SK-N-SH (cell line): Measurements from ENCODE around the gene STRADB. TPM values are rescaled to one million over a fixed set of nuclear protein-coding genes. Genes with fewer than 3 reads are reported as not detected.

ENCODE experiments used
- CTCF ChIA-PET: fragments of 300-600, 350-600 bp; formaldehyde crosslinking; extraction: SDS; loops from one replicate; lab custom pipeline; 2021; lab: Yijun Ruan, JAX
- POLR2A ChIA-PET: fragments of 350-600 bp; sonication (Branson Sonifier 250); formaldehyde crosslinking; extraction: SDS; loops from one replicate; lab custom pipeline; 2020; ENCODE audit warnings: antibody characterized with exemption, inconsistent platforms; lab: Yijun Ruan, JAX
- DNase-seq: peaks from one replicate; pipeline ENCODE4 v3.0.0; 2012
- H2AFZ ChIP-seq: fragments of 200-600 bp; sonication (generic); 2 replicates; pipeline ENCODE4 v1.8.1; 2016; ENCODE audit warnings: antibody characterized with exemption, mild to moderate bottlenecking, low read depth
- H3F3A ChIP-seq: fragments of 200-600 bp; sonication (generic); replicated peaks from 2 replicates; pipeline ENCODE3; 2016; ENCODE audit warnings: antibody characterized with exemption, mild to moderate bottlenecking; ENCODE audit not compliant: insufficient read depth
- H3K27ac ChIP-seq, 2 experiments: fragments of 200-500 bp in 1 of 2; fragments of 200-600 bp in 1 of 2; sonication (Bioruptor generic) in 1 of 2; sonication (generic), shearing (Covaris generic) in 1 of 2; 2 replicates each; pipeline versions ENCODE4 v1.5.1 to v1.6.1; 2014 to 2016; ENCODE audit warnings: low read depth in 2 of 2, inconsistent platforms in 1 of 2, low read length in 1 of 2, mild to moderate bottlenecking in 1 of 2, mixed read lengths in 1 of 2
- H3K27me3 ChIP-seq: fragments of 200-600 bp; sonication (generic), shearing (Covaris generic); 2 replicates; pipeline ENCODE4 v1.6.1; 2016; ENCODE audit warnings: mixed run types; ENCODE audit not compliant: insufficient read depth
- H3K36me3 ChIP-seq, 2 experiments: fragments of 200-500 bp in 1 of 2; fragments of 200-600 bp in 1 of 2; sonication (Bioruptor generic) in 1 of 2; sonication (generic) in 1 of 2; replicated peaks in 1 of 2; 2 replicates each; pipeline versions ENCODE3 to v1.5.1; 2014 to 2016; ENCODE audit warnings: low read length in 1 of 2, mild to moderate bottlenecking in 1 of 2; ENCODE audit not compliant: insufficient read depth in 2 of 2, control insufficient read depth in 1 of 2
- H3K4me1 ChIP-seq, 2 experiments: fragments of 200-500 bp in 1 of 2; fragments of 200-600 bp in 1 of 2; sonication (Bioruptor generic) in 1 of 2; sonication (generic), shearing (Covaris generic) in 1 of 2; 2 replicates each; pipeline versions ENCODE4 v1.5.1 to v1.6.1; 2014 to 2016; ENCODE audit warnings: low read depth in 1 of 2, low read length in 1 of 2, mixed run types in 1 of 2; ENCODE audit not compliant: insufficient read depth in 2 of 2, control insufficient read depth in 1 of 2
- H3K4me2 ChIP-seq: fragments of 200-600 bp; sonication (generic), shearing (Covaris generic); 2 replicates; pipeline ENCODE4 v1.6.1; 2017; ENCODE audit warnings: mixed run types
- H3K4me3 ChIP-seq, 2 experiments: fragments of 200-500 bp in 1 of 2; fragments of 200-600 bp in 1 of 2; sonication (Bioruptor generic) in 1 of 2; sonication (generic), shearing (Covaris generic) in 1 of 2; 2 replicates each; pipeline versions ENCODE4 v1.5.1 to v1.8.1; 2014 to 2016; ENCODE audit warnings: low read depth in 2 of 2, inconsistent platforms in 1 of 2, low read length in 1 of 2, mild to moderate bottlenecking in 1 of 2, mixed read lengths in 1 of 2, moderate library complexity in 1 of 2
- H3K79me2 ChIP-seq: fragments of 200-600 bp; sonication (generic); 2 replicates; pipeline ENCODE4 v1.8.1; 2017; ENCODE audit warnings: mild to moderate bottlenecking; ENCODE audit not compliant: insufficient read depth
- H3K9ac ChIP-seq: fragments of 200-600 bp; sonication (generic); 2 replicates; pipeline ENCODE4 v1.6.1; 2017; ENCODE audit warnings: mixed run types
- H3K9me2 ChIP-seq: fragments of 200-600 bp; sonication (generic); 2 replicates; pipeline ENCODE4 v1.6.1; 2017; ENCODE audit warnings: mixed run types
- H3K9me3 ChIP-seq: fragments of 200-600 bp; sonication (generic); 2 replicates; pipeline ENCODE4 v1.6.1; 2017; ENCODE audit warnings: mixed run types, mild to moderate bottlenecking, moderate library complexity
- H4K20me1 ChIP-seq: fragments of 200-600 bp; sonication (generic); 2 replicates; pipeline ENCODE4 v1.6.1; 2017; ENCODE audit warnings: mild to moderate bottlenecking, mixed run types; ENCODE audit not compliant: insufficient read depth
- EP300 ChIP-seq, 2 experiments: IDR thresholded peaks; 2 replicates each; pipeline versions ENCODE4 v1.4.0 to v1.6.1; 2012; ENCODE audit warnings: borderline replicate concordance in 1 of 2, low read depth in 1 of 2, low read length in 1 of 2
- FOSL2 ChIP-seq: IDR thresholded peaks from 2 replicates; pipeline ENCODE4 v1.4.0; 2012; ENCODE audit warnings: low read depth, mild to moderate bottlenecking, moderate library complexity, borderline replicate concordance
- FOXM1 ChIP-seq: IDR thresholded peaks from 2 replicates; pipeline ENCODE4 v1.4.0; 2012; ENCODE audit warnings: low read depth, mild to moderate bottlenecking
- GATA2 ChIP-seq: sonication (generic); formaldehyde crosslinking; IDR thresholded peaks from 2 replicates; pipeline ENCODE4 v1.5.0; 2020; ENCODE audit warnings: mild to moderate bottlenecking, missing genetic modification reagents
- JUND ChIP-seq: IDR thresholded peaks from 2 replicates; pipeline ENCODE4 v1.4.0; 2012
- MEF2A ChIP-seq: IDR thresholded peaks from 2 replicates; pipeline ENCODE4 v1.4.0; 2012; ENCODE audit warnings: low read depth, borderline replicate concordance
- NFIC ChIP-seq: IDR thresholded peaks from 2 replicates; pipeline ENCODE4 v1.4.0; 2012; ENCODE audit warnings: borderline replicate concordance
- NRF1 ChIP-seq: IDR thresholded peaks from 2 replicates; pipeline ENCODE4 v1.6.1; 2012; ENCODE audit warnings: low read depth, mild to moderate bottlenecking, low read length
- RAD21 ChIP-seq: IDR thresholded peaks from 2 replicates; pipeline ENCODE4 v1.6.1; 2012; ENCODE audit warnings: mild to moderate bottlenecking, low read length
- RCOR1 ChIP-seq: fragments of 150-350 bp; IDR thresholded peaks from 2 replicates; pipeline ENCODE4 v1.6.1; 2017; ENCODE audit warnings: antibody characterized with exemption, low read length
- RFX5 ChIP-seq: IDR thresholded peaks from 2 replicates; pipeline ENCODE4 v1.6.1; 2012; ENCODE audit warnings: mild to moderate bottlenecking, improper control_type of control experiment, low read length
- RXRA ChIP-seq: IDR thresholded peaks from 2 replicates; pipeline ENCODE4 v1.4.0; 2012; ENCODE audit warnings: low read depth, mild to moderate bottlenecking, borderline replicate concordance
- SIN3A ChIP-seq: IDR thresholded peaks from 2 replicates; pipeline ENCODE4 v1.6.1; 2012; ENCODE audit warnings: low read depth, mild to moderate bottlenecking, low read length, moderate library complexity, borderline replicate concordance
- SMC3 ChIP-seq: IDR thresholded peaks from 2 replicates; pipeline ENCODE4 v1.6.1; 2012; ENCODE audit warnings: low read depth, low read length, improper control_type of control experiment
- TCF12 ChIP-seq: IDR thresholded peaks from 2 replicates; pipeline ENCODE4 v1.4.0; 2012
- TEAD4 ChIP-seq: IDR thresholded peaks from 2 replicates; pipeline ENCODE4 v1.4.0; 2012; ENCODE audit warnings: mild to moderate bottlenecking, borderline replicate concordance; ENCODE audit not compliant: insufficient read depth
- YY1 ChIP-seq: IDR thresholded peaks from 2 replicates; pipeline ENCODE4 v1.4.0; 2012; ENCODE audit warnings: low read depth, mild to moderate bottlenecking
- WGBS: methylation state at CpG from one replicate; pipeline ENCODE4 v1.1.6; 2017; ENCODE audit warnings: low lambda C conversion rate; 5-methylcytosine and 5-hydroxymethylcytosine counted together
- polyA plus RNA-seq, 3 experiments: library from polyadenylated mRNA; depleted of rRNA; stranded (reverse); fragments of >200 nt; gene quantifications; 2 replicates each; pipeline ENCODE4 v1.2.3, GENCODE V29; 2012
- TF ChIP-seq, protein P1 (sequence below): IDR thresholded peaks from 2 replicates; pipeline ENCODE4 v1.4.0; 2012; ENCODE audit warnings: low read depth, borderline replicate concordance
- TF ChIP-seq, protein P2 (sequence below): IDR thresholded peaks from 2 replicates; pipeline ENCODE4; 2012
- TF ChIP-seq, protein P3 (sequence below): IDR thresholded peaks from 2 replicates; pipeline ENCODE4 v1.4.0; 2012; ENCODE audit warnings: low read depth

STRADB gene
- polyA plus RNA-seq, 1 of the 3 experiments (the other 2 are of a cell fraction), result 27.0 TPM

DNA sequence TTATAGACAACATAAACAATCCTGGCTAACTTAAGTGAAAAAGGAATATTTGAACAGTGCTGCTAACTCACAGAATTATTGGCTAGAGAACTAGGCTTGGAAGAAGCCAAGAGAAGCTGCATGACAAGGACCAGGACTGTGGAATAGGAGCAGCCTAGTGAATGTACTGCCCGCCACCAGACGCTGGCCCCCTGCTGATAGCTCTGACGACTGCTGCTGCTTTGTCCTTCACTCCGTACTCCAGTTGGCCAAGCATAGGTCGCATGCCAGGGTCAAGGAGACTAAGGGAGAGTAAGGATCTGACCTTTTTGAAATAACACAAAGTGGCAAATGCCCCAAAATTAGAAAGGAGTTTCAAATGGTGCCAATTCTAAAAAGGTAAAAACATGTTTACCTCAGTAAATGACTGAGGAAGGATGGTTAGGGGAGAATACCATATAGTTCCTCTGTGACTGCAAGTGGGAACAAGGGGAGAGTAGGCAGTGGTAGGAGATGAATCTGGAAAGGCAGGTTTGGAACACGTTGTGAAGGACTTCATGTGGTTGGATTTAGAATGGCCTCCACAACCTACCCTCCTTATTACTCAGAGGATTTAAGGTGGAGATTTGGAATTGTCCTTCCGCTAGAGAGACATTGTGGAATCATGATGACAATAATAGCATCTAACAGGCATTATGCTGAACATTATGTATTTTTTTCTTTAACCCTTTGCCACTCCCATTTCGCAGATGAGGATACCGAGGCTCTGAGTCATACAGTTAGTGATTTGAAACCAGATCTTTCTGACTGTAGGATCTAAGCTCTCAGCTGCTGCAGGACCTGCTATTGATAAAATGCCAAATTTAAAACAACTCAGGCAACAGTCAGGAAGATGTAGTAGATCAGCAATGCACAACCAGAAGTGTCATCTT is 19.5 kb downstream of the STRADB start:
- peaks cover 17 to 19% of the 10 kb centered on the region in 2 experiments for H3K4me1 ChIP-seq
- no peak overlapping the region for H3K4me3 ChIP-seq
- no peaks in the 10 kb centered on the region for H3K9me3 ChIP-seq
- POLR2A ChIA-PET, result no interaction called here
- H3K27me3 ChIP-seq, result no peaks in the 10 kb centered on the region
- H3F3A ChIP-seq, result peaks cover 27% of the 10 kb centered on the region
- no peaks in the 10 kb centered on the region for H3K79me2 ChIP-seq
- peak overlapping the region; percentile 21; the same call in 1 of the 2 replicates for H3K4me2 ChIP-seq
- CTCF ChIA-PET, result interaction anchor here (0.7 to 1.1 kb wide), 2 partner anchors 18 to 126 kb away, joined by 3 read pairs; no protein-coding TSS in a partner anchor
- DNase-seq, result no peak
- H3K9me2 ChIP-seq, result no peaks in the 10 kb centered on the region
- peaks cover 51 to 53% of the 10 kb centered on the region in 2 experiments for H3K36me3 ChIP-seq
- H3K9ac ChIP-seq, result no peak overlapping the region
- H2AFZ ChIP-seq, result no peak overlapping the region
- TF ChIP-seq YY1 (no peak), NFIC (peak; percentile 36; the same call in 1 of the 2 replicates), FOSL2 (peak; percentile 70; the same call in 1 of the 2 replicates), SMC3 (no peak), SIN3A (0 out of 2 replicates have a peak, but pooled peaks have one; percentile 9), JUND (peak; percentile 82), RCOR1 (no peak), RAD21 (no peak), TCF12 (peak; percentile 65; the same call in 1 of the 2 replicates)
- TF ChIP-seq, protein P1, sequence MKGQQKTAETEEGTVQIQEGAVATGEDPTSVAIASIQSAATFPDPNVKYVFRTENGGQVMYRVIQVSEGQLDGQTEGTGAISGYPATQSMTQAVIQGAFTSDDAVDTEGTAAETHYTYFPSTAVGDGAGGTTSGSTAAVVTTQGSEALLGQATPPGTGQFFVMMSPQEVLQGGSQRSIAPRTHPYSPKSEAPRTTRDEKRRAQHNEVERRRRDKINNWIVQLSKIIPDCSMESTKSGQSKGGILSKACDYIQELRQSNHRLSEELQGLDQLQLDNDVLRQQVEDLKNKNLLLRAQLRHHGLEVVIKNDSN, result no peak
- WGBS, result 68% methylated on average over 9 of the region's 9 CpGs
- no peaks in the 10 kb centered on the region for H4K20me1 ChIP-seq
- H3K27ac ChIP-seq, result peak overlapping the region; percentile 64 to 85

DNA sequence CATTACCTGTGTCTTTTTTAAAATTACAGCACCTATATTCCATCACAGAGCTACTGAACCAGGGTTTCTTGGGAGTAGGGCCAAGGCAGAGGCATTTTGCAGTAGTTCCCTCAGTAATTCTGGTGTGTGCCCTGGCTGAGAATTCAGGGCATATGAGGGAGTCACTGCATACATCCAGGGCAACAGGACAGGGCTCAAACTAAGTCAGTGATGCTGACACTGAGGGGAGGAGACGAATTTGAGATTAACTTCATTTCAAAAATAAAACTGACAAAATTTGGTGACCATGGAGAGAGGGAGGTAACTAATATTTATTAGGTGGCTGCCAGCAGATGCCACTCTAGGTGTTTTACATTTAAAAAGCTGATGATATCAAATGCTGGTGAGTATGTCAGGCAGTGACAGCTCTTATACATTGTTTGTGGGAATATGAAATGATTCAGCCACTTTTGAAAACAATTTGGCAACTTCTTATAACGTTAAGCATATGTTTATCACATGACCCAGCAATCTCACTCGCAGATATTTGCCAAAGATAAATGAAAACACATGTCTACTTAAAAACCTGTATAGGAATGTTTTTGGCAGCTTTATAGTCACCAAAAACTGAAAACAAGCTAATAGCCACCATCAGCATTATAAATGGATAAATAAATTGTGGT is 20.3 kb downstream of the STRADB start:
- no peaks in the 10 kb centered on the region for H3K9me2 ChIP-seq
- H3K9ac ChIP-seq, result peak overlapping the region; percentile 15; the same call in 1 of the 2 replicates
- CTCF ChIA-PET, result interaction anchor here (0.5 to 1.1 kb wide), 4 partner anchors 19 to 127 kb away, joined by 3 read pairs; no protein-coding TSS in a partner anchor
- H3K4me1 ChIP-seq, result peaks cover 14 to 16% of the 10 kb centered on the region in 2 experiments
- no peaks in the 10 kb centered on the region for H3K9me3 ChIP-seq
- H3K27me3 ChIP-seq, result no peaks in the 10 kb centered on the region
- peak overlapping the region; percentile 21; the same call in 1 of the 2 replicates for H3K4me2 ChIP-seq
- H3K79me2 ChIP-seq, result no peaks in the 10 kb centered on the region
- H2AFZ ChIP-seq, result no peak overlapping the region
- POLR2A ChIA-PET, result no interaction called here
- H3F3A ChIP-seq, result peaks cover 20% of the 10 kb centered on the region
- no peaks in the 10 kb centered on the region for H4K20me1 ChIP-seq
- no peak for DNase-seq
- 25% methylated on average over 3 of the region's 3 CpGs for WGBS
- H3K27ac ChIP-seq, result peak overlapping the region; percentile 64 to 85
- no peak overlapping the region; a peak in 1 of 4 replicates for H3K4me3 ChIP-seq
- TF ChIP-seq MEF2A (no peak), JUND (peak; percentile 67), GATA2 (CRISPR knock-in tag) (no peak), NRF1 (no peak), FOSL2 (peak; percentile 50; the same call in 1 of the 2 replicates), FOXM1 (peak; percentile 34; the same call in 1 of the 2 replicates), SIN3A (0 out of 2 replicates have a peak, but pooled peaks have one; percentile 7), RXRA (peak; percentile 44; the same call in 1 of the 2 replicates), EP300 (IDR thresholded peaks at IDR 0.05; ENCODE audit: borderline replicate concordance in 1 of 2, low read depth in 1 of 2, low read length in 1 of 2) (peak; percentile 54 to 68; a peak in 2 of 4 replicates), TCF12 (peak; percentile 97), NFIC (peak; percentile 46; the same call in 1 of the 2 replicates), RFX5 (no peak), TEAD4 (0 out of 2 replicates have a peak, but pooled peaks have one; percentile 18)
- TF ChIP-seq, protein P2, sequence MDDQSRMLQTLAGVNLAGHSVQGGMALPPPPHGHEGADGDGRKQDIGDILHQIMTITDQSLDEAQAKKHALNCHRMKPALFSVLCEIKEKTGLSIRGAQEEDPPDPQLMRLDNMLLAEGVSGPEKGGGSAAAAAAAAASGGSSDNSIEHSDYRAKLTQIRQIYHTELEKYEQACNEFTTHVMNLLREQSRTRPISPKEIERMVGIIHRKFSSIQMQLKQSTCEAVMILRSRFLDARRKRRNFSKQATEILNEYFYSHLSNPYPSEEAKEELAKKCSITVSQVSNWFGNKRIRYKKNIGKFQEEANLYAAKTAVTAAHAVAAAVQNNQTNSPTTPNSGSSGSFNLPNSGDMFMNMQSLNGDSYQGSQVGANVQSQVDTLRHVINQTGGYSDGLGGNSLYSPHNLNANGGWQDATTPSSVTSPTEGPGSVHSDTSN, result peak; percentile 79
- TF ChIP-seq, protein P3, sequence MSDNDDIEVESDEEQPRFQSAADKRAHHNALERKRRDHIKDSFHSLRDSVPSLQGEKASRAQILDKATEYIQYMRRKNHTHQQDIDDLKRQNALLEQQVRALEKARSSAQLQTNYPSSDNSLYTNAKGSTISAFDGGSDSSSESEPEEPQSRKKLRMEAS, result no peak
- TF ChIP-seq, protein P1, result peak; percentile 75
- peaks cover 53 to 59% of the 10 kb centered on the region in 2 experiments for H3K36me3 ChIP-seq
